ENCODE data around the gene TFG. TPM values are rescaled to one million over a fixed set of nuclear protein-coding genes. Genes with fewer than 3 reads are reported as not detected.

Gene TFG
- total and polyA plus RNA-seq, 2 experiments from 2014 or later = 87.6 to 88.5 TPM

DNA sequence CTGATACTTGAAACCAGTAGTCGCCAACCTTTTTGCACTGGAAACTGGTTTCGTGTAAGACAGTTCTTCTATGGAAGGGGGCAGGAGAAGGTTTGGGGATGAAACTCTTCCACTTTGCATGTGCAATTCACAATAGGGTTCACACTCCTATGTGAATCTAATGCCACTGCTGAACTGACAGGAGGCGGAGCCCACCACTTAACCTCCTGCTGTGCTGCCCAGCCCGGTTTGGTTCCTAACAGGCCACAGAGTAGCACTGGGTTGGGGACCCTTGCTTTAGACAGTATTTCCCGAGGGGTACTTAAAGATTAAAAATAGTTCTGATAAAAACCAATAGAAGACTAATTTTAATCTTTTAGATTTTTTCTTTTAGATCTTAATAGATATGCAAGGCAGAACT is 11.1 kb downstream of the TFG start:
- H3K4me3 ChIP-seq = no peak overlapping the region
- Mint-ChIP-seq H3K27me3 (ENCODE audit: insufficient read depth, low read depth, poor library complexity) (no peaks in the 10 kb centered on the region), H3K36me3 (ENCODE audit: low read depth) (peaks cover 70% of the 10 kb centered on the region), H3K4me1 (peaks cover 11% of the 10 kb centered on the region; the same call in 2 of the 3 replicates), H3K9me3 (no peaks in the 10 kb centered on the region), H3K4me3 (no peak overlapping the region), H3K27ac (no peak overlapping the region)
- no peaks in the 10 kb centered on the region for H3K4me1 ChIP-seq (ENCODE audit: insufficient read depth)
- no peaks in the 10 kb centered on the region for H3K27me3 ChIP-seq (ENCODE audit: insufficient read depth)
- H3K4me2 ChIP-seq = no peak overlapping the region
- peaks cover 84% of the 10 kb centered on the region for H3K79me2 ChIP-seq (replicated peaks; ENCODE audit: insufficient read depth)
- H3K27ac ChIP-seq (ENCODE audit: low read depth) = no peak overlapping the region
- H3K9me2 ChIP-seq (ENCODE audit: insufficient read depth) = no peaks in the 10 kb centered on the region
- H4K20me1 ChIP-seq (replicated peaks; ENCODE audit: insufficient read depth) = peaks cover 12% of the 10 kb centered on the region
- no peaks in the 10 kb centered on the region for H3F3A ChIP-seq (replicated peaks; ENCODE audit: low read depth)
- TF ChIP-seq, protein P1, sequence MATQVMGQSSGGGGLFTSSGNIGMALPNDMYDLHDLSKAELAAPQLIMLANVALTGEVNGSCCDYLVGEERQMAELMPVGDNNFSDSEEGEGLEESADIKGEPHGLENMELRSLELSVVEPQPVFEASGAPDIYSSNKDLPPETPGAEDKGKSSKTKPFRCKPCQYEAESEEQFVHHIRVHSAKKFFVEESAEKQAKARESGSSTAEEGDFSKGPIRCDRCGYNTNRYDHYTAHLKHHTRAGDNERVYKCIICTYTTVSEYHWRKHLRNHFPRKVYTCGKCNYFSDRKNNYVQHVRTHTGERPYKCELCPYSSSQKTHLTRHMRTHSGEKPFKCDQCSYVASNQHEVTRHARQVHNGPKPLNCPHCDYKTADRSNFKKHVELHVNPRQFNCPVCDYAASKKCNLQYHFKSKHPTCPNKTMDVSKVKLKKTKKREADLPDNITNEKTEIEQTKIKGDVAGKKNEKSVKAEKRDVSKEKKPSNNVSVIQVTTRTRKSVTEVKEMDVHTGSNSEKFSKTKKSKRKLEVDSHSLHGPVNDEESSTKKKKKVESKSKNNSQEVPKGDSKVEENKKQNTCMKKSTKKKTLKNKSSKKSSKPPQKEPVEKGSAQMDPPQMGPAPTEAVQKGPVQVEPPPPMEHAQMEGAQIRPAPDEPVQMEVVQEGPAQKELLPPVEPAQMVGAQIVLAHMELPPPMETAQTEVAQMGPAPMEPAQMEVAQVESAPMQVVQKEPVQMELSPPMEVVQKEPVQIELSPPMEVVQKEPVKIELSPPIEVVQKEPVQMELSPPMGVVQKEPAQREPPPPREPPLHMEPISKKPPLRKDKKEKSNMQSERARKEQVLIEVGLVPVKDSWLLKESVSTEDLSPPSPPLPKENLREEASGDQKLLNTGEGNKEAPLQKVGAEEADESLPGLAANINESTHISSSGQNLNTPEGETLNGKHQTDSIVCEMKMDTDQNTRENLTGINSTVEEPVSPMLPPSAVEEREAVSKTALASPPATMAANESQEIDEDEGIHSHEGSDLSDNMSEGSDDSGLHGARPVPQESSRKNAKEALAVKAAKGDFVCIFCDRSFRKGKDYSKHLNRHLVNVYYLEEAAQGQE (IDR thresholded peaks at IDR 0.05; ENCODE audit: unreplicated experiment) = no peak
- TF ChIP-seq, protein P2, sequence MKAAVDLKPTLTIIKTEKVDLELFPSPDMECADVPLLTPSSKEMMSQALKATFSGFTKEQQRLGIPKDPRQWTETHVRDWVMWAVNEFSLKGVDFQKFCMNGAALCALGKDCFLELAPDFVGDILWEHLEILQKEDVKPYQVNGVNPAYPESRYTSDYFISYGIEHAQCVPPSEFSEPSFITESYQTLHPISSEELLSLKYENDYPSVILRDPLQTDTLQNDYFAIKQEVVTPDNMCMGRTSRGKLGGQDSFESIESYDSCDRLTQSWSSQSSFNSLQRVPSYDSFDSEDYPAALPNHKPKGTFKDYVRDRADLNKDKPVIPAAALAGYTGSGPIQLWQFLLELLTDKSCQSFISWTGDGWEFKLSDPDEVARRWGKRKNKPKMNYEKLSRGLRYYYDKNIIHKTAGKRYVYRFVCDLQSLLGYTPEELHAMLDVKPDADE (IDR thresholded peaks at IDR 0.05) = no peak
- TF ChIP-seq, protein P3, sequence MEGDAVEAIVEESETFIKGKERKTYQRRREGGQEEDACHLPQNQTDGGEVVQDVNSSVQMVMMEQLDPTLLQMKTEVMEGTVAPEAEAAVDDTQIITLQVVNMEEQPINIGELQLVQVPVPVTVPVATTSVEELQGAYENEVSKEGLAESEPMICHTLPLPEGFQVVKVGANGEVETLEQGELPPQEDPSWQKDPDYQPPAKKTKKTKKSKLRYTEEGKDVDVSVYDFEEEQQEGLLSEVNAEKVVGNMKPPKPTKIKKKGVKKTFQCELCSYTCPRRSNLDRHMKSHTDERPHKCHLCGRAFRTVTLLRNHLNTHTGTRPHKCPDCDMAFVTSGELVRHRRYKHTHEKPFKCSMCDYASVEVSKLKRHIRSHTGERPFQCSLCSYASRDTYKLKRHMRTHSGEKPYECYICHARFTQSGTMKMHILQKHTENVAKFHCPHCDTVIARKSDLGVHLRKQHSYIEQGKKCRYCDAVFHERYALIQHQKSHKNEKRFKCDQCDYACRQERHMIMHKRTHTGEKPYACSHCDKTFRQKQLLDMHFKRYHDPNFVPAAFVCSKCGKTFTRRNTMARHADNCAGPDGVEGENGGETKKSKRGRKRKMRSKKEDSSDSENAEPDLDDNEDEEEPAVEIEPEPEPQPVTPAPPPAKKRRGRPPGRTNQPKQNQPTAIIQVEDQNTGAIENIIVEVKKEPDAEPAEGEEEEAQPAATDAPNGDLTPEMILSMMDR (conservative IDR thresholded peaks at IDR 0.05; ENCODE audit: low read depth in 2 of 2) = no peak
- TF ChIP-seq ZNF331 (CRISPR knock-in tag; IDR thresholded peaks at IDR 0.05; ENCODE audit: low read depth) = no peak
- TF ChIP-seq STAT1 (IDR thresholded peaks at IDR 0.05; ENCODE audit: unreplicated experiment) = no peak
- TF ChIP-seq, protein P4, sequence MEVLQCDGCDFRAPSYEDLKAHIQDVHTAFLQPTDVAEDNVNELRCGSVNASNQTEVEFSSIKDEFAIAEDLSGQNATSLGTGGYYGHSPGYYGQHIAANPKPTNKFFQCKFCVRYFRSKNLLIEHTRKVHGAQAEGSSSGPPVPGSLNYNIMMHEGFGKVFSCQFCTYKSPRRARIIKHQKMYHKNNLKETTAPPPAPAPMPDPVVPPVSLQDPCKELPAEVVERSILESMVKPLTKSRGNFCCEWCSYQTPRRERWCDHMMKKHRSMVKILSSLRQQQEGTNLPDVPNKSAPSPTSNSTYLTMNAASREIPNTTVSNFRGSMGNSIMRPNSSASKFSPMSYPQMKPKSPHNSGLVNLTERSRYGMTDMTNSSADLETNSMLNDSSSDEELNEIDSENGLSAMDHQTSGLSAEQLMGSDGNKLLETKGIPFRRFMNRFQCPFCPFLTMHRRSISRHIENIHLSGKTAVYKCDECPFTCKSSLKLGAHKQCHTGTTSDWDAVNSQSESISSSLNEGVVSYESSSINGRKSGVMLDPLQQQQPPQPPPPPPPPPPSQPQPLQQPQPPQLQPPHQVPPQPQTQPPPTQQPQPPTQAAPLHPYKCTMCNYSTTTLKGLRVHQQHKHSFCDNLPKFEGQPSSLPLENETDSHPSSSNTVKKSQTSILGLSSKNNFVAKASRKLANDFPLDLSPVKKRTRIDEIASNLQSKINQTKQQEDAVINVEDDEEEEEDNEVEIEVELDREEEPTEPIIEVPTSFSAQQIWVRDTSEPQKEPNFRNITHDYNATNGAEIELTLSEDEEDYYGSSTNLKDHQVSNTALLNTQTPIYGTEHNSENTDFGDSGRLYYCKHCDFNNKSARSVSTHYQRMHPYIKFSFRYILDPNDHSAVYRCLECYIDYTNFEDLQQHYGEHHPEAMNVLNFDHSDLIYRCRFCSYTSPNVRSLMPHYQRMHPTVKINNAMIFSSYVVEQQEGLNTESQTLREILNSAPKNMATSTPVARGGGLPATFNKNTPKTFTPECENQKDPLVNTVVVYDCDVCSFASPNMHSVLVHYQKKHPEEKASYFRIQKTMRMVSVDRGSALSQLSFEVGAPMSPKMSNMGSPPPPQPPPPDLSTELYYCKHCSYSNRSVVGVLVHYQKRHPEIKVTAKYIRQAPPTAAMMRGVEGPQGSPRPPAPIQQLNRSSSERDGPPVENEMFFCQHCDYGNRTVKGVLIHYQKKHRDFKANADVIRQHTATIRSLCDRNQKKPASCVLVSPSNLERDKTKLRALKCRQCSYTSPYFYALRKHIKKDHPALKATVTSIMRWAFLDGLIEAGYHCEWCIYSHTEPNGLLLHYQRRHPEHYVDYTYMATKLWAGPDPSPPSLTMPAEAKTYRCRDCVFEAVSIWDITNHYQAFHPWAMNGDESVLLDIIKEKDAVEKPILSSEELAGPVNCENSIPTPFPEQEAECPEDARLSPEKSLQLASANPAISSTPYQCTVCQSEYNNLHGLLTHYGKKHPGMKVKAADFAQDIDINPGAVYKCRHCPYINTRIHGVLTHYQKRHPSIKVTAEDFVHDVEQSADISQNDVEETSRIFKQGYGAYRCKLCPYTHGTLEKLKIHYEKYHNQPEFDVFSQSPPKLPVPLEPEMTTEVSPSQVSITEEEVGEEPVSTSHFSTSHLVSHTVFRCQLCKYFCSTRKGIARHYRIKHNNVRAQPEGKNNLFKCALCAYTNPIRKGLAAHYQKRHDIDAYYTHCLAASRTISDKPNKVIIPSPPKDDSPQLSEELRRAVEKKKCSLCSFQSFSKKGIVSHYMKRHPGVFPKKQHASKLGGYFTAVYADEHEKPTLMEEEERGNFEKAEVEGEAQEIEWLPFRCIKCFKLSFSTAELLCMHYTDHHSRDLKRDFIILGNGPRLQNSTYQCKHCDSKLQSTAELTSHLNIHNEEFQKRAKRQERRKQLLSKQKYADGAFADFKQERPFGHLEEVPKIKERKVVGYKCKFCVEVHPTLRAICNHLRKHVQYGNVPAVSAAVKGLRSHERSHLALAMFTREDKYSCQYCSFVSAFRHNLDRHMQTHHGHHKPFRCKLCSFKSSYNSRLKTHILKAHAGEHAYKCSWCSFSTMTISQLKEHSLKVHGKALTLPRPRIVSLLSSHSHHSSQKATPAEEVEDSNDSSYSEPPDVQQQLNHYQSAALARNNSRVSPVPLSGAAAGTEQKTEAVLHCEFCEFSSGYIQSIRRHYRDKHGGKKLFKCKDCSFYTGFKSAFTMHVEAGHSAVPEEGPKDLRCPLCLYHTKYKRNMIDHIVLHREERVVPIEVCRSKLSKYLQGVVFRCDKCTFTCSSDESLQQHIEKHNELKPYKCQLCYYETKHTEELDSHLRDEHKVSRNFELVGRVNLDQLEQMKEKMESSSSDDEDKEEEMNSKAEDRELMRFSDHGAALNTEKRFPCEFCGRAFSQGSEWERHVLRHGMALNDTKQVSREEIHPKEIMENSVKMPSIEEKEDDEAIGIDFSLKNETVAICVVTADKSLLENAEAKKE (CRISPR knock-in tag; IDR thresholded peaks at IDR 0.05) = no peak
- no peak for TF ChIP-seq EZH2 (IDR thresholded peaks at IDR 0.05; ENCODE audit: low read depth, unreplicated experiment)
- peaks cover 3% of the 10 kb centered on the region; the same call in 1 of the 2 replicates for H3K36me3 ChIP-seq (ENCODE audit: insufficient read depth)
- ATAC-seq = peak; percentile 82
- no peak overlapping the region for H2AFZ ChIP-seq
- DNase-seq (ENCODE audit: low spot score) = peak; percentile 37
